Small intestine (tissue), 16 donors: ENCODE data around the gene XCL1. TPM values are rescaled to one million over a fixed set of nuclear protein-coding genes. Genes with fewer than 3 reads are reported as not detected.
"Not testable (repeated sequence)": the region's sequence is repeated elsewhere in the genome, so short reads cannot be mapped to it uniquely, and the experiment has no call there.

ENCODE experiments used
- DNase-seq, 2 donors: peaks; one replicate each; pipeline versions ENCODE4 v3.0.0 to v3.0.0-alpha.2; 2013
- FAIRE-seq: peaks from 2 replicates; lab custom pipeline; 2012; peaks lifted over from hg19 to GRCh38; lab: Jason Lieb, UNC
- H3K27ac ChIP-seq, 3 donors: one replicate each; pipeline ENCODE4 v1.5.1; 2013; ENCODE audit warnings: low read length in 2 of 3, mild to moderate bottlenecking in 2 of 3, control low read depth in 1 of 3, inconsistent platforms in 1 of 3, low read depth in 1 of 3, moderate library complexity in 1 of 3
- H3K27me3 ChIP-seq, 3 donors: one replicate each; pipeline ENCODE4 v1.6.1; 2013; ENCODE audit warnings: low read length in 3 of 3, inconsistent platforms in 1 of 3; ENCODE audit not compliant: control insufficient read depth in 3 of 3, insufficient read depth in 3 of 3
- H3K36me3 ChIP-seq, 3 donors: one replicate each; pipeline ENCODE4 v1.6.1; 2013; ENCODE audit warnings: low read length in 3 of 3, inconsistent platforms in 1 of 3, low read depth in 1 of 3, mild to moderate bottlenecking in 1 of 3, moderate library complexity in 1 of 3; ENCODE audit not compliant: control insufficient read depth in 3 of 3, insufficient read depth in 2 of 3
- H3K4me1 ChIP-seq, 3 donors: one replicate each; pipeline ENCODE4 v1.6.1; 2013; ENCODE audit warnings: low read length in 2 of 3, inconsistent platforms in 1 of 3, low read depth in 1 of 3, mild to moderate bottlenecking in 1 of 3, moderate library complexity in 1 of 3; ENCODE audit not compliant: control insufficient read depth in 3 of 3, insufficient read depth in 2 of 3
- H3K4me3 ChIP-seq, 3 donors: one replicate each; pipeline ENCODE4 v1.5.1; 2013; ENCODE audit warnings: low read length in 3 of 3, control low read depth in 1 of 3, inconsistent platforms in 1 of 3, low read depth in 1 of 3, mild to moderate bottlenecking in 1 of 3, moderate library complexity in 1 of 3
- H3K9me3 ChIP-seq, 2 donors: one replicate each; pipeline ENCODE4 v1.6.1; 2013; ENCODE audit warnings: low read depth in 1 of 2, low read length in 1 of 2; ENCODE audit not compliant: control insufficient read depth in 2 of 2, insufficient read depth in 1 of 2
- WGBS, 3 donors: extraction: QIAGEN DNeasy Blood & Tissue Kit; methylation state at CpG; one replicate each; pipeline ENCODE4 v1.1.7; 2013; 5-methylcytosine and 5-hydroxymethylcytosine counted together
- long read RNA-seq, 10 donors: transcript quantifications; one replicate each; lab custom pipeline, GENCODE V29; 2026
- polyA plus RNA-seq, 4 donors: library from polyadenylated mRNA; stranded (reverse) in 3 of 4; unstranded in 1 of 4; fragments of 200-250 nt in 3 of 4; fragments of 120-200 nt in 1 of 4; gene quantifications; one replicate each; pipeline versions ENCODE4 v1.2.1 to v1.2.3, GENCODE V29; 2013
- donor health status: healthy with polysubstance abuse.
- donor health status: control.
- donor health status: control.
- donor health status: Bipolar disorder and iron deficiency.
- donor health status: healthy.

XCL1 gene, protein sequence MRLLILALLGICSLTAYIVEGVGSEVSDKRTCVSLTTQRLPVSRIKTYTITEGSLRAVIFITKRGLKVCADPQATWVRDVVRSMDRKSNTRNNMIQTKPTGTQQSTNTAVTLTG
- 1 to 10 TPM in 1 of 4 donors, under 1 TPM in 2, not detected in 1; 0.21 to 1.3 (median 0.54) TPM for polyA plus RNA-seq
- long read RNA-seq, donor 1: 0 reads
- long read RNA-seq, donor 2, partial matches to known transcripts: 0 of 1 reads
- long read RNA-seq, donor 2, other reads (novel, unspliced or antisense): 0 of 1 reads
- long read RNA-seq, donor 3, partial matches to known transcripts: 0 of 3 reads
- long read RNA-seq, donor 3, other reads (novel, unspliced or antisense): 0 of 3 reads
- long read RNA-seq, donor 4: 0 reads
- long read RNA-seq, donor 5: 0 reads
- long read RNA-seq, donor 6, partial matches to known transcripts: 0 of 1 reads
- long read RNA-seq, donor 6, other reads (novel, unspliced or antisense): 0 of 1 reads
- long read RNA-seq, donor 7: 0 reads
- long read RNA-seq, donor 8: 0 reads
- long read RNA-seq, donor 9: 0 reads
- long read RNA-seq, donor 10: 0 reads

DNA sequence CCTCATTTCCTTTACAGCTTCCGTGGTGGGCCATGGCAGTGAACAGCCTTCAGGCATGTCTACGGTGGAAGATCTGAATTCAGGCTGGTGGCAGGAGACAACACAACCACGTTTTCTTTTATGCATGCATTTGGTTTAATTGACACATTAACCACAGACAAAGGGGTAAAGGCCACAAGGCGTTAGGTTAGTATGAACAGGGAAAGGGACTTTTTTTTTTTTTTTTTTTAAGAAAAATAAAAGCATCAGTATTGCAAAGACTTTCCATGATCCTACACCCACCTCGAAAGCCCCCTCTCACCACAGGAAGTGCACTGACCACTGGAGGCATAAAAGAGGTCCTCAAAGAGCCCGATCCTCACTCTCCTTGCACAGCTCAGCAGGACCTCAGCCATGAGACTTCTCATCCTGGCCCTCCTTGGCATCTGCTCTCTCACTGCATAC is at the start of gene XCL1:
Gene XCL1 (plus strand): TSS at position 361 of the 444 bp plus-strand sequence. CDS start 33 bp downstream, at position 394.
- not testable (repeated sequence) for H3K36me3 ChIP-seq, H3K9me3 ChIP-seq, H3K4me3 ChIP-seq, DNase-seq, FAIRE-seq, H3K27me3 ChIP-seq, H3K4me1 ChIP-seq, H3K27ac ChIP-seq
- 63 to 76% (median 68%) methylated on average over 3 to 4 of the region's 6 CpGs for WGBS, 3 donors

DNA sequence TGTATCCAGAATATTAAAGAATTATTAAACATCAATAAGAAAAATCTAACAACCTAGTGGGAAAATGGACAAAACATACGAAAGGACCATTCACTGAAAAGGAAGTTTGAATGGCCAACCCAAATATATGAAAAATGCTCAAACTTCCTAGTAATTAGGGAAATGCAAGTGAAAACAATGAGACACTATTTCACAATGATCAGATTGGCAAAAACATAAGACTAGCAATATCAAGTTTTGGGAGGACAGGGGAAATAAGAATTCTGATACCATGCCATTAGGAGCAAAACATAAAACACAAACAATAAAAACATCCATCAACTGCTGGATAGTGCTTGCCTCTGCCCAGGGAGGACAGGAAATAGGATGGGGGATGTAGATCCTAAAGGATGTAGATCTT is 46.9 kb upstream of the XCL1 start:
- no peak overlapping the region for H3K4me3 ChIP-seq
- H3K36me3 ChIP-seq: no peaks in the 10 kb centered on the region
- peaks cover 0 to under 1% of the 10 kb centered on the region in 2 donors for H3K9me3 ChIP-seq
- H3K27ac ChIP-seq: no peak overlapping the region
- H3K27me3 ChIP-seq: no peaks in the 10 kb centered on the region
- WGBS, 3 donors: 75 to 94% (median 83%) methylated on average over 1 of the region's 1 CpG
- no peaks in the 10 kb centered on the region for H3K4me1 ChIP-seq
- FAIRE-seq (no peak), DNase-seq (no peak)

DNA sequence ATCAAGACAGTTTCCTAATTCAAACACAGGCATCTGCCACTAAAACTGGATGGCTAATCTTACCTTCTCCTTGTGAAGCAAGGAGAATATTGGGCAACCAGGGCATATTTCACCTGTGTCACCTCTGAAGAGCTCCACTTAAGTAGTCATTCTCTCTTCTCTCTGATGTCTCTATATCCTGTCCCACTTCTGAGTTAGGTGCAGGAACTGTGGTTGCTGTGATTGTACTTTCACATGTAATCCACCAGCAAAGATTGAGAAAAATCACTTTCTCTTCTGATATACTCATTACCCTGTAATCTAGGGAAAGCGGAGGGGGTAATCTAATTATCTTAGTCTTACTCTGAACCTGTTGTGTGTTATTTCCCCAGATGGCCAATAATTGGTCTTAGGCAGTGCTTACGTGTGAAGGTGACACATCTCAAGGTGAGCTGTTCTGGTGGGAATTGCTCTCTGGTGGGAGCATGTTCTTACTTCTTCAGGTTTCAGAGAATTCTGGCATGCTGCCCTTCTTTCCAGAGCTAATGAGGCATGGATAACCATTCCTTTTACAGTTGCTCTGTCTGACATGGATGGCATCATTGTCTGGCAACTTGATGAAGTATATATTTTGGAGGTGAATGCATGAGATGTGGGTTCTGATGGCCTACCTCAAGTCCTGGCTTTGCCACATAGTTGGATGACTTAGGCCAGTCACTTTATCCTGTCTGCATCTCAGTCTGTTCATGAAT is 44.6 kb upstream of the XCL1 start:
- H3K27me3 ChIP-seq: no peaks in the 10 kb centered on the region
- FAIRE-seq (no peak), DNase-seq (no peak)
- H3K36me3 ChIP-seq: no peaks in the 10 kb centered on the region
- no peaks in the 10 kb centered on the region for H3K4me1 ChIP-seq
- H3K9me3 ChIP-seq: no peaks in the 10 kb centered on the region
- no peak overlapping the region for H3K27ac ChIP-seq
- WGBS, 3 donors: 85 to 91% (median 87%) methylated on average over 2 of the region's 2 CpGs
- H3K4me3 ChIP-seq: no peak overlapping the region

DNA sequence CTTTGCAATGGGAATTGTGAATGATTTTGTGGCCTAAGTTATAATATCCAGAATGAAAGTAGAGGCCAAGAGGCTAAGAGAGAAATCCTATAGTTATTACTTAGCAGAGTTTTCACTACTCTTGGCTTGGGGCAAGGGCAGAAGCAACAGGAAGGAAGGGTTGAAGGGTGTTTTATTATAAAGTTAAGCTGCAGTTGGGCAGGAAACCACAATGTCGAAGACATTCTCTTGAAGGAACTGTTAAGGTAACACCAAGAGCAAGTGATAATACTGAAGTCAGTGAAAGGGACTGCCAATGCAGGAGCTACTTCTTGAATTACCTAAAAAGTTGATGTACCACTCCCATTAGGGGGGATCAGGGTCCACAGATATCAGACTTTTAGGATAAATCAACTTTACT is 40.9 kb upstream of the XCL1 start:
- peak in 1 of 2 donors; percentile 49 for DNase-seq
- no peak for FAIRE-seq
- Histone ChIP-seq H3K27me3 (no peaks in the 10 kb centered on the region), H3K4me1 (no peaks in the 10 kb centered on the region), H3K4me3 (no peak overlapping the region), H3K36me3 (no peaks in the 10 kb centered on the region), H3K9me3 (no peaks in the 10 kb centered on the region), H3K27ac (peak overlapping the region in 1 of 3 donors; percentile 48)
- WGBS, 3 donors: 44 to 69% (median 69%) methylated on average over 1 of the region's 1 CpG

DNA sequence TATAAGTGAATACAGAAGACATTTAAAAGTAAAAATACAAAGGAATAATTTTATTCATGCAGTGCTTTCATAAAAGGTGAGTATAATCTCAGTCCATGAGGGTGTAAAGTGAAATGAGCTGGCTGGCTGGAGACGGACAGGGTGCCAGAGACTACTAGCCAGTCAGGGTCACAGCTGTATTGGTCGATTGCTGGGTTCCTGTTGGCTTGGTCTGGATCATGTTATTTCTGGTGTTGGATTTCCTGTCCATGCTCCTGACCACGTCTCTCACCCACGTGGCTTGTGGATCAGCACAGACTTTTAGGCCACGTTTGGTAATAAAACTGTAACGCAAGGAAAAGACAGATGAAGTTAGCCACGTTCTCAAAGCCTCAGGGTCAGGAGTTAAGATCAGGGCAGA is 35.6 kb upstream of the XCL1 start:
- not testable (repeated sequence) for FAIRE-seq, H3K4me3 ChIP-seq, H3K27me3 ChIP-seq, H3K4me1 ChIP-seq, H3K27ac ChIP-seq, H3K9me3 ChIP-seq, H3K36me3 ChIP-seq, DNase-seq
- 61 to 87% (median 71%) methylated on average over 7 of the region's 7 CpGs for WGBS, 3 donors

DNA sequence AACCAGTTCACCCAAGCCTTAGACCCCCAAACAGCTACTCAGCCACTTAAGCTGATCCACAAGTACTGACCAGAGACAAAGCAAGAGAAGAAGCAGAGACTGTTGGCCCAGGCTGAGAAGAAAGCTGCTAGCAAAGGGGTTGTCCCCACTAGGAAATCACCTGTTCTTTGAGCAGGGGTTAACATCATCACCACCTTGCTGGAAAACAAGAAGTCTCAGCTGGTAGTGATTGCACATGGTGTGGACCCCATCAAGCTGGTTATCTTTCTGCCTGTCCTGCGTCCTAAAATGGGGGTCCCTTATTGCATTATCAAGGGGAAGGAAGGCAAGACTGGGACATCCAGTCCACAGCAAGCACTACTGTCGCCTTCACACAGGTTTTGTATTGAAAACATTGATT is 33.4 kb upstream of the XCL1 start:
- H3K4me3 ChIP-seq, H3K27me3 ChIP-seq, H3K36me3 ChIP-seq, H3K4me1 ChIP-seq, FAIRE-seq, DNase-seq, H3K27ac ChIP-seq, H3K9me3 ChIP-seq: not testable (repeated sequence)
- WGBS, 3 donors: 84 to 96% (median 85%) methylated on average over 2 of the region's 2 CpGs

DNA sequence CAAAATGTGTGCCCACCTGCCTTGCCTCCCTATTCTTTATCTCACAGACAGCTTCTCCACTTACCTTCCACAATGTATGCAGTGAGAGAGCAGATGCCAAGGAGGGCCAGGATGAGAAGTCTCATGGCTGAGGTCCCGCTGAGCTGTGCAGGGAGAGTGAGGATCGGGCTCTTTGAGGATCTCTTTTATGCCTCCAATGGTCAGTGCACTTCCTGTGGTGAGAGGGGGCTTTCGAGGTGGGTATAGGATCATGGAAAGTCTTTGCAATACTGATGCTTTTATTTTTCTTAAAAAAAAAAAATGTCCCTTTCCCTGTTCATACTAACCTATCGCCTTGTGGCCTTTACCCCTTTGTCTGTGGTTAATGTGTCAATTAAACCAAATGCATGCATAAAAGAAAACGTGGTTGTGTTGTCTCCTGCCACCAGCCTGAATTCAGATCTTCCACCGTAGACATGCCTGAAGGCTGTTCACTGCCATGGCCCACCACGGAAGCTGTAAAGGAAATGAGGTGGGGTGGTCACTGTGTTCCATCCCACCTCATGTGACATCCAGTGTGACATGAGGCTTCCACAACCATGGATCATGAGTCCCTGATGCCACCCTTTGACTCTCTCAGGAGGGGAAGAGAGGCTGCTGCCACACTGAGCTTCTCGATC is 32.4 kb upstream of the XCL1 start, which contains the start of gene XCL2:
Gene XCL2 (minus strand): TSS at position 158 of the 659 bp plus-strand sequence. CDS start 33 bp downstream, at position 125.
- DNase-seq, H3K4me1 ChIP-seq, H3K4me3 ChIP-seq, H3K36me3 ChIP-seq, H3K27me3 ChIP-seq, H3K27ac ChIP-seq, FAIRE-seq, H3K9me3 ChIP-seq: not testable (repeated sequence)
- 62 to 69% (median 65%) methylated on average over 5 of the region's 8 CpGs for WGBS, 3 donors
